HFFc6 (cell line): ENCODE measurements around the gene CENPT. TPM values are rescaled to one million over a fixed set of nuclear protein-coding genes. Genes with fewer than 3 reads are reported as not detected.
A peak's percentile ranks its signal among the peaks of the same experiment; 100 is the strongest.

Source experiments
- DNase-seq: peaks from one replicate; pipeline ENCODE4 v3.0.0-alpha.2; 2018
- H3K27ac Mint-ChIP-seq: 2 replicates; pipeline ENCODE4 v1.8.0; 2020; ENCODE audit warnings: mild to moderate bottlenecking, mixed read lengths
- H3K27me3 Mint-ChIP-seq: 2 replicates; pipeline ENCODE4 v1.8.0; 2021; ENCODE audit warnings: mild to moderate bottlenecking, moderate library complexity, mixed read lengths; ENCODE audit not compliant: insufficient read depth
- H3K36me3 Mint-ChIP-seq: 2 replicates; pipeline ENCODE4 v1.8.0; 2021; ENCODE audit warnings: low read depth, mixed read lengths
- H3K4me1 Mint-ChIP-seq: 2 replicates; pipeline ENCODE4 v1.8.0; 2020; ENCODE audit warnings: low read depth, mixed read lengths
- H3K4me3 Mint-ChIP-seq: 2 replicates; pipeline ENCODE4 v1.8.0; 2020; ENCODE audit warnings: mild to moderate bottlenecking, moderate library complexity, mixed read lengths
- H3K9me3 Mint-ChIP-seq: 2 replicates; pipeline ENCODE4 v1.8.0; 2020; ENCODE audit warnings: mild to moderate bottlenecking, mixed read lengths
- CTCF ChIP-seq: fragments of 200-600 bp; sonication (generic); IDR thresholded peaks from 2 replicates; pipeline ENCODE4 v1.5.0; 2021; ENCODE audit warnings: antibody characterized with exemption, mild to moderate bottlenecking
- total RNA-seq, 6 experiments: library from RNA; stranded (reverse); fragmentation: NEBNext Ultra II Directional; extraction: Animal tissue kit (Norgen Biotek cat#: 25700); gene quantifications; 2 replicates in 1 of 6; 3 replicates in 5 of 6; pipeline ENCODE4 v1.2.3, GENCODE V29; 2021

The CENPT gene
- total RNA-seq, 6 experiments from 2014 or later, result 51.2 to 64.2 (median 59.7) TPM

- peak; percentile 91 for DNase-seq
- no peak for TF ChIP-seq CTCF
- Mint-ChIP-seq H3K4me3 (peak within 1 kb of the TSS; percentile 31), H3K27me3 (peaks cover 12% of the 10 kb centered on the region), H3K9me3 (no peaks in the 10 kb centered on the region), H3K4me1 (peaks cover 16% of the 10 kb centered on the region), H3K27ac (peak within 1 kb of the TSS; percentile 65), H3K36me3 (peaks cover 21% of the 10 kb centered on the region)
Observed at GRCh38 chr16:67884684-67885083, 37.2 kb upstream of the CENPT start, which contains the start of gene NRN1L. TSS of gene NRN1L (plus strand) at chr16:67884885. CDS start at chr16:67884904, 19 bp downstream.

- Mint-ChIP-seq H3K27ac (no peak overlapping the region), H3K4me3 (no peak overlapping the region)
Observed at GRCh38 chr16:67883872-67884261, 36.4 kb upstream of the CENPT start.

GRCh38 chr16:67883146-67883871 lies 35.8 kb upstream of the CENPT start:
- Mint-ChIP-seq H3K27me3 (peaks cover 12% of the 10 kb centered on the region), H3K4me1 (peaks cover 16% of the 10 kb centered on the region), H3K9me3 (no peaks in the 10 kb centered on the region), H3K27ac (no peak overlapping the region), H3K36me3 (peaks cover 27% of the 10 kb centered on the region), H3K4me3 (no peak overlapping the region)
- no peak for DNase-seq
- no peak for TF ChIP-seq CTCF

More at GRCh38 chr16:67883872-67884261, 36.4 kb upstream of the CENPT start:
- TF ChIP-seq CTCF, result peak; percentile 96
- no peak for DNase-seq
- peaks cover 12% of the 10 kb centered on the region for H3K27me3 Mint-ChIP-seq
- no peaks in the 10 kb centered on the region for H3K9me3 Mint-ChIP-seq
- H3K36me3 Mint-ChIP-seq, result peaks cover 27% of the 10 kb centered on the region
- peaks cover 16% of the 10 kb centered on the region for H3K4me1 Mint-ChIP-seq

- Mint-ChIP-seq H3K27ac (no peak overlapping the region), H3K9me3 (no peaks in the 10 kb centered on the region), H3K27me3 (peaks cover 12% of the 10 kb centered on the region), H3K4me3 (no peak overlapping the region), H3K4me1 (peaks cover 16% of the 10 kb centered on the region), H3K36me3 (peaks cover 27% of the 10 kb centered on the region)
- no peak for TF ChIP-seq CTCF
- DNase-seq, result no peak
Observed at GRCh38 chr16:67882374-67883145, 35.1 kb upstream of the CENPT start.

GRCh38 chr16:67881621-67882161 lies 34.2 kb upstream of the CENPT start:
- no peak for TF ChIP-seq CTCF
- Mint-ChIP-seq H3K4me3 (no peak overlapping the region), H3K27ac (no peak overlapping the region), H3K27me3 (peaks cover 12% of the 10 kb centered on the region), H3K36me3 (peaks cover 34% of the 10 kb centered on the region), H3K9me3 (no peaks in the 10 kb centered on the region), H3K4me1 (peaks cover 16% of the 10 kb centered on the region)
- DNase-seq, result no peak
